ENCODE data around the gene GLIS1. TPM values are rescaled to one million over a fixed set of nuclear protein-coding genes. Genes with fewer than 3 reads are reported as not detected.

Gene GLIS1
- total RNA-seq, 2 donors from 2014 or later: 2.6 TPM; not detected in 1

GRCh38 chr1:53502641-53503432 lies 236.1 kb downstream of the GLIS1 start:
- Histone ChIP-seq H3K36me3 (no peaks in the 10 kb centered on the region), H3K27ac (no peak overlapping the region), H3K27me3 (replicated peaks; ENCODE audit: insufficient read depth) (no peaks in the 10 kb centered on the region), H3K9me3 (no peaks in the 10 kb centered on the region), H3K4me1 (ENCODE audit: control insufficient read depth in 1 of 2, low read depth in 2 of 2) (no peaks in the 10 kb centered on the region), H3K4me3 (no peak overlapping the region)
- DNase-seq (ENCODE audit: low spot score) (no peak), ATAC-seq (ENCODE audit: insufficient number of reproducible peaks, low FRiP score, low read depth) (no peak)
- TF ChIP-seq CTCF (IDR thresholded peaks at IDR 0.05): no peak

- Histone ChIP-seq H3K36me3 (no peaks in the 10 kb centered on the region), H3K4me1 (ENCODE audit: control insufficient read depth in 1 of 2, low read depth in 2 of 2) (no peaks in the 10 kb centered on the region), H3K27ac (no peak overlapping the region), H3K9me3 (no peaks in the 10 kb centered on the region), H3K27me3 (replicated peaks; ENCODE audit: insufficient read depth) (no peaks in the 10 kb centered on the region), H3K4me3 (no peak overlapping the region)
- no peak for TF ChIP-seq CTCF (IDR thresholded peaks at IDR 0.05)
- ATAC-seq (ENCODE audit: insufficient number of reproducible peaks, low FRiP score, low read depth): no peak
- DNase-seq (ENCODE audit: low spot score): no peak
Measured at GRCh38 chr1:53501065-53502005, 237.6 kb downstream of the GLIS1 start.

- H3K4me1 ChIP-seq (ENCODE audit: control insufficient read depth in 1 of 2, low read depth in 2 of 2): no peaks in the 10 kb centered on the region
- no peak overlapping the region for H3K27ac ChIP-seq
- TF ChIP-seq CTCF (IDR thresholded peaks at IDR 0.05): no peak
- no peaks in the 10 kb centered on the region for H3K9me3 ChIP-seq
- no peak overlapping the region for H3K4me3 ChIP-seq
- DNase-seq (ENCODE audit: low spot score) (no peak), ATAC-seq (ENCODE audit: insufficient number of reproducible peaks, low FRiP score, low read depth) (no peak)
- no peaks in the 10 kb centered on the region for H3K27me3 ChIP-seq (replicated peaks; ENCODE audit: insufficient read depth)
- H3K36me3 ChIP-seq: no peaks in the 10 kb centered on the region
Measured at GRCh38 chr1:53500204-53501064, 238.5 kb downstream of the GLIS1 start.

- no peaks in the 10 kb centered on the region for H3K27me3 ChIP-seq (replicated peaks; ENCODE audit: insufficient read depth)
- no peak for DNase-seq (ENCODE audit: low spot score)
Measured at GRCh38 chr1:53499257-53500203, 239.4 kb downstream of the GLIS1 start.

More at GRCh38 chr1:53499257-53500203, 239.4 kb downstream of the GLIS1 start:
- Histone ChIP-seq H3K4me1 (ENCODE audit: control insufficient read depth in 1 of 2, low read depth in 2 of 2) (no peaks in the 10 kb centered on the region), H3K4me3 (no peak overlapping the region), H3K9me3 (no peaks in the 10 kb centered on the region), H3K27ac (no peak overlapping the region), H3K36me3 (no peaks in the 10 kb centered on the region)
- TF ChIP-seq CTCF (IDR thresholded peaks at IDR 0.05): no peak
- ATAC-seq (ENCODE audit: insufficient number of reproducible peaks, low FRiP score, low read depth): no peak

All from thoracic aorta (tissue), 2 donors.